Measurements from ENCODE around the gene EPHA8. TPM values are rescaled to one million over a fixed set of nuclear protein-coding genes. Genes with fewer than 3 reads are reported as not detected.

The EPHA8 gene
- polyA plus RNA-seq, 1 donor (not counting 4 experiments of a cell fraction or from before 2014, with no cell fraction given) = 1.0 TPM

GRCh38 chr1:22535399-22535798 is 27.9 kb upstream of the EPHA8 start:
- H3K4me2 ChIP-seq (ENCODE audit: control insufficient read depth, extremely low read depth, insufficient read depth, low read depth, low read length) = no peak overlapping the region
- H3K27ac ChIP-seq (ENCODE audit: control insufficient read depth, insufficient read depth, low read length) = no peak overlapping the region
- H3K9me3 ChIP-seq (ENCODE audit: control insufficient read depth, low read depth, low read length) = no peaks in the 10 kb centered on the region
- H3K36me3 ChIP-seq (ENCODE audit: control insufficient read depth in 2 of 2, extremely low read depth in 1 of 2, insufficient read depth in 2 of 2, low read length in 2 of 2) = peaks cover 0 to 3% of the 10 kb centered on the region in 2 experiments
- no peaks in the 10 kb centered on the region for H3K4me1 ChIP-seq (ENCODE audit: control insufficient read depth, extremely low read depth, insufficient read depth, low read length)
- no peak overlapping the region for H3K4me3 ChIP-seq (ENCODE audit: control insufficient read depth in 2 of 3, extremely low read depth in 1 of 3, insufficient read depth in 2 of 3, low read depth in 1 of 3, low read length in 3 of 3)
- dilution Hi-C loops (cut with MboI; ENCODE audit: extremely low pct_ligation_motif_present, low sequenced_read_pairs) = no loop called here
- no peaks in the 10 kb centered on the region for H3K79me2 ChIP-seq (ENCODE audit: control insufficient read depth, insufficient read depth, low read length)
- no peaks in the 10 kb centered on the region for H3K9me1 ChIP-seq (ENCODE audit: control insufficient read depth, extremely low read depth, insufficient read depth, low read length)
- no peak overlapping the region for H3K9ac ChIP-seq (ENCODE audit: control insufficient read depth, extremely low read depth, insufficient read depth, low read length)
- TF ChIP-seq, protein P1, sequence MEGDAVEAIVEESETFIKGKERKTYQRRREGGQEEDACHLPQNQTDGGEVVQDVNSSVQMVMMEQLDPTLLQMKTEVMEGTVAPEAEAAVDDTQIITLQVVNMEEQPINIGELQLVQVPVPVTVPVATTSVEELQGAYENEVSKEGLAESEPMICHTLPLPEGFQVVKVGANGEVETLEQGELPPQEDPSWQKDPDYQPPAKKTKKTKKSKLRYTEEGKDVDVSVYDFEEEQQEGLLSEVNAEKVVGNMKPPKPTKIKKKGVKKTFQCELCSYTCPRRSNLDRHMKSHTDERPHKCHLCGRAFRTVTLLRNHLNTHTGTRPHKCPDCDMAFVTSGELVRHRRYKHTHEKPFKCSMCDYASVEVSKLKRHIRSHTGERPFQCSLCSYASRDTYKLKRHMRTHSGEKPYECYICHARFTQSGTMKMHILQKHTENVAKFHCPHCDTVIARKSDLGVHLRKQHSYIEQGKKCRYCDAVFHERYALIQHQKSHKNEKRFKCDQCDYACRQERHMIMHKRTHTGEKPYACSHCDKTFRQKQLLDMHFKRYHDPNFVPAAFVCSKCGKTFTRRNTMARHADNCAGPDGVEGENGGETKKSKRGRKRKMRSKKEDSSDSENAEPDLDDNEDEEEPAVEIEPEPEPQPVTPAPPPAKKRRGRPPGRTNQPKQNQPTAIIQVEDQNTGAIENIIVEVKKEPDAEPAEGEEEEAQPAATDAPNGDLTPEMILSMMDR (optimal IDR thresholded peaks at IDR 0.05 in 1 of 3, IDR thresholded peaks at IDR 0.05 in 1 of 3, conservative IDR thresholded peaks at IDR 0.05 in 1 of 3; ENCODE audit: extremely low read depth in 1 of 3, insufficient read depth in 2 of 3, low read length in 3 of 3) = no peak
- TF ChIP-seq EZH2 (IDR thresholded peaks at IDR 0.05; ENCODE audit: low read length) = no peak
- FAIRE-seq = no peak
- H2AFZ ChIP-seq (ENCODE audit: control insufficient read depth, low read length) = no peak overlapping the region
- DNase-seq (ENCODE audit: low read depth, low spot score) = no peak
- no peaks in the 10 kb centered on the region for H4K20me1 ChIP-seq (ENCODE audit: control insufficient read depth, extremely low read depth, insufficient read depth, low read length)
- H3K27me3 ChIP-seq (ENCODE audit: control insufficient read depth, extremely low read depth, insufficient read depth, low read length) = no peaks in the 10 kb centered on the region

DNA sequence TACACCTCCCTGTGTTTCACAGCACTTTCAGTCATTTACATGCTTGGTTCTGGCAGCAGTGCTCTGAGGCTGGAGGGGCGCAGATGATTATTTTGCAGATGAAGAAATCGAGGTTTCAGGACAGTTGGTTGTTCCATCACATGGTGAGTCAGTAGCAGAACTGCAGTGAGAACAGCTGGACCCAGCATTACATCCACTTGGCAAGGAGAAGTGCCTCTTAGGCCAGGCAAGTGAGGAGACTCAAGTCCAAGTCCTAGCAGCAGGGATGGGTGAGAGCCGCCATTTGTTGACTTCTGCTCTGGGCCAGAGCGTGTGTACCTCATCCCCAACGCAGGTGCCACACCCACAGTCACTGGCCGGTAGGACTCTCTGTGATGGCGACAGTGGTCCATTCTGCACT is 26.8 kb upstream of the EPHA8 start:
- no peak overlapping the region for H3K4me3 ChIP-seq (ENCODE audit: control insufficient read depth in 2 of 3, extremely low read depth in 1 of 3, insufficient read depth in 2 of 3, low read depth in 1 of 3, low read length in 3 of 3)
- FAIRE-seq (no peak), DNase-seq (ENCODE audit: low read depth, low spot score) (no peak)
- no peaks in the 10 kb centered on the region for H3K9me1 ChIP-seq (ENCODE audit: control insufficient read depth, extremely low read depth, insufficient read depth, low read length)
- no peak overlapping the region for H2AFZ ChIP-seq (ENCODE audit: control insufficient read depth, low read length)
- no peaks in the 10 kb centered on the region for H3K4me1 ChIP-seq (ENCODE audit: control insufficient read depth, extremely low read depth, insufficient read depth, low read length)
- no peak for TF ChIP-seq EZH2 (IDR thresholded peaks at IDR 0.05; ENCODE audit: low read length)
- TF ChIP-seq, protein P1 (optimal IDR thresholded peaks at IDR 0.05 in 1 of 3, IDR thresholded peaks at IDR 0.05 in 1 of 3, conservative IDR thresholded peaks at IDR 0.05 in 1 of 3; ENCODE audit: extremely low read depth in 1 of 3, insufficient read depth in 2 of 3, low read length in 3 of 3) = no peak
- H3K27me3 ChIP-seq (ENCODE audit: control insufficient read depth, extremely low read depth, insufficient read depth, low read length) = no peaks in the 10 kb centered on the region
- no peak overlapping the region for H3K27ac ChIP-seq (ENCODE audit: control insufficient read depth, insufficient read depth, low read length)
- no peak overlapping the region for H3K4me2 ChIP-seq (ENCODE audit: control insufficient read depth, extremely low read depth, insufficient read depth, low read depth, low read length)
- H3K9ac ChIP-seq (ENCODE audit: control insufficient read depth, extremely low read depth, insufficient read depth, low read length) = no peak overlapping the region
- no peaks in the 10 kb centered on the region for H3K9me3 ChIP-seq (ENCODE audit: control insufficient read depth, low read depth, low read length)
- peaks cover 0 to 3% of the 10 kb centered on the region in 2 experiments for H3K36me3 ChIP-seq (ENCODE audit: control insufficient read depth in 2 of 2, extremely low read depth in 1 of 2, insufficient read depth in 2 of 2, low read length in 2 of 2)
- dilution Hi-C loops (cut with MboI; ENCODE audit: extremely low pct_ligation_motif_present, low sequenced_read_pairs) = no loop called here
- H3K79me2 ChIP-seq (ENCODE audit: control insufficient read depth, insufficient read depth, low read length) = no peaks in the 10 kb centered on the region
- H4K20me1 ChIP-seq (ENCODE audit: control insufficient read depth, extremely low read depth, insufficient read depth, low read length) = no peaks in the 10 kb centered on the region

Data from keratinocyte (primary cell).